HG03064 (cell line): Measurements from ENCODE around the gene RABGAP1L.
A peak's percentile ranks its signal among the peaks of the same experiment; 100 is the strongest.

ENCODE experiments used
- ATAC-seq: cut with Tn5 transposase; IDR thresholded peaks from one replicate; pipeline ENCODE4 v1.9.1; 2021; ENCODE audit warnings: low read depth; ENCODE audit not compliant: unreplicated experiment

The RABGAP1L gene

GRCh38 chr1:174968750-174969244 lies 809.5 kb downstream of the RABGAP1L start:
- ATAC-seq, result peak; percentile 64

GRCh38 chr1:174969977-174970376 lies 810.7 kb downstream of the RABGAP1L start:
- ATAC-seq, result no peak

GRCh38 chr1:174971466-174971865 lies 812.1 kb downstream of the RABGAP1L start:
- ATAC-seq, result no peak

- no peak for ATAC-seq
Measured at GRCh38 chr1:174971902-174972301, 812.6 kb downstream of the RABGAP1L start.

- ATAC-seq, result no peak
Measured at GRCh38 chr1:174974711-174975119, 815.4 kb downstream of the RABGAP1L start.

- ATAC-seq, result no peak
Measured at GRCh38 chr1:174975764-174976163, 816.4 kb downstream of the RABGAP1L start.

- ATAC-seq, result no peak
Measured at GRCh38 chr1:174976436-174977108, 817.3 kb downstream of the RABGAP1L start.

- ATAC-seq, result no peak
Measured at GRCh38 chr1:174982971-174983689, 823.8 kb downstream of the RABGAP1L start.

GRCh38 chr1:174984952-174985351 lies 825.6 kb downstream of the RABGAP1L start:
- no peak for ATAC-seq

GRCh38 chr1:174988539-174988938 lies 829.2 kb downstream of the RABGAP1L start:
- peak; percentile 47 for ATAC-seq

GRCh38 chr1:174988986-174989385 lies 829.7 kb downstream of the RABGAP1L start:
- peak; percentile 57 for ATAC-seq

- no peak for ATAC-seq
Measured at GRCh38 chr1:174989536-174990220, 830.4 kb downstream of the RABGAP1L start.

GRCh38 chr1:174990382-174990999 lies 831.2 kb downstream of the RABGAP1L start:
- ATAC-seq, result no peak

GRCh38 chr1:174991473-174991872 lies 832.2 kb downstream of the RABGAP1L start:
- ATAC-seq, result no peak

- no peak for ATAC-seq
Measured at GRCh38 chr1:174995121-174995520, 835.8 kb downstream of the RABGAP1L start.

GRCh38 chr1:174995916-174996315 lies 836.6 kb downstream of the RABGAP1L start:
- no peak for ATAC-seq

- ATAC-seq, result no peak
Measured at GRCh38 chr1:174996476-174996875, 837.2 kb downstream of the RABGAP1L start.

- no peak for ATAC-seq
Measured at GRCh38 chr1:174997041-174997440, 837.7 kb downstream of the RABGAP1L start.

GRCh38 chr1:174998569-174999215 lies 839.4 kb downstream of the RABGAP1L start:
- peak; percentile 23 for ATAC-seq

GRCh38 chr1:174999216-174999935 lies 840.1 kb downstream of the RABGAP1L start:
- peak; percentile 78 for ATAC-seq
